HG03565 (cell line): ENCODE measurements around the gene GLO1.
"Not testable (repeated sequence)": the region's sequence is repeated elsewhere in the genome, so short reads cannot be mapped to it uniquely, and the experiment has no call there.

Experiments
- ATAC-seq: cut with Tn5 transposase; IDR thresholded peaks from one replicate; pipeline ENCODE4 v1.9.1; 2021; ENCODE audit warnings: mild to moderate bottlenecking, moderate library complexity; ENCODE audit not compliant: unreplicated experiment

GLO1 gene

DNA sequence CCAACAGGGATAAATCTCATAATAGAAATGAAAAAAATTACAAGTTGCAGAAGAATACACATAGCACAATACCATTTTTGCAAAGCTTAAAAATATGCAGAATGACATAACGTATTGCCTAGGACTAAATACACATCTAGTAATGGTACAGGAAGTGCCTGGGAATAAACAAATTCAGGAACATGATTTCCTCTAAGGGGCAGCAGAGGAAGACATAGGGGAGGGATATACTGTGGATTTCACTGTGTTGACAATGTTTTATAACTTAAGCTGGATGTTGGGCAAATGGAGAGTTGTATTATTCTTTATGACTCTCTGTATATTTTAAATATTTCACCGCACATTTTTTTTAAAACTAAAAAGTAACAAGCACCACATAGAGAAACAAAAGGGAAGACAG lies 5.6 kb upstream of the GLO1 start:
- ATAC-seq = no peak

DNA sequence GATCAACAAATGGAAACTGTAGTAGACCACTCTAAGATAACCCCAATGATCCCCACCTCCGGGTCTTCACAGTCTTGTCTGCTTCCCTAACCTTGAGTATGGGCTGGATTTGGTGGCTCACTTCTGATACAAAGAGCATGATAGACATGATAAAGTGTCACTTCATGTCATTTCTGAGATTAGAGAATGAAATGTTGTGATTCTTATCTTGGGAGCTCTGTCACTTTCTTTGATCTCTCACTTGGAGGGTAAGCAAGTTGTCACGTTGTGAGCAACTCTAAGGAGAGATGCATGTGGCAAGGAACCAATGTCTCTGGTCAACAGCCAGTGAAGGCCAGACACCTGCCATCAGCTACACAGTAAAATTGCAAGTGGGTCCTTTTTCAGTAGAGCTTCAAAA lies 3.0 kb upstream of the GLO1 start:
- no peak for ATAC-seq

DNA sequence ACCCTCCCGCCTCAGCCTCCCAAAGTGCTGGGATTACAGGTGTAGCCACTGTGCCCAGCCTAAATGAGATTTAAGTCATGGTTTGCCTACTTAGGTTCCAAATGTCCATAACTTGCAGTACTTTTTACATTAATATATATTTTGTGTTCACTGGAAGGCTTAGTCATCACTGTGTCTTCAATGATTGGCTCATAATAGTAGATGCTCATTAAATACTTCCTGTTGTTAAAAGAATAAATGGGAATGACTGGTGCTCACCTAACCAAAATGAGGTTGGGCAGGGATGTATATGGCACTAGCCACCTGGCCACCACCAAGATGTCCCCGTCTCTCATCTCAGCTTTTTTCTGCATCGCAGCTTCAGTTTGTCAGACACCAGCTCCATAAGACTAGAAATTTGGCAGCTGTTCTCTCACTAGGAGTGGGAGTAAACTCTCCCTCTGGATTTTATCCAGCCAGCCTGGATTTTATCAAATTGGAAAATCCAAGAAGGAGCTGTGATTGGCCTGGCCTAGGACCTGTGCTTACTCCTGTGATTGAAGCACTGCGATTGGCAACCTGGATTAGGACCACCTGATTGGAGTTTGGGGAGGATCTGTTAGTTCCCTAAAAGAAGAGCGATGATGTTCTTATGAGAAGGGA lies 1.1 kb upstream of the GLO1 start:
- no peak for ATAC-seq

DNA sequence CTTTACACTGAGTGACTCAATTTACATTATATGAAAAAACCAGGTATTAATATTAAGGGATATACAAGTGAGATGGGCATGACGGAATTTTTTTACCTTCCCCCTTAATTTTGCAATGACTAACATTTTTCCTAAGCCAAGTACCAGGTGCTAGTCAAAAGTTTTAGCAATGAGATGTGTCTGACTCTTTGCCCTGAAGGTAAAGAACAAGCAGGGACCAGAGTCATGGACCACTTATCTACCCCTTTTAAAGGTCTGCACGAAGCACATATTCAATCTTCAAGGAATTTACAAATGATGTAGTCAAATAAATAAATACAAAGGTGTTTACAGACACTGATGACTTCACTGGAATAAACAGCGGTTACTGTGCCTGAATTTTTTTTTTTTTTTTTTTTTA lies 1.4 kb downstream of the GLO1 start:
- ATAC-seq = no peak

DNA sequence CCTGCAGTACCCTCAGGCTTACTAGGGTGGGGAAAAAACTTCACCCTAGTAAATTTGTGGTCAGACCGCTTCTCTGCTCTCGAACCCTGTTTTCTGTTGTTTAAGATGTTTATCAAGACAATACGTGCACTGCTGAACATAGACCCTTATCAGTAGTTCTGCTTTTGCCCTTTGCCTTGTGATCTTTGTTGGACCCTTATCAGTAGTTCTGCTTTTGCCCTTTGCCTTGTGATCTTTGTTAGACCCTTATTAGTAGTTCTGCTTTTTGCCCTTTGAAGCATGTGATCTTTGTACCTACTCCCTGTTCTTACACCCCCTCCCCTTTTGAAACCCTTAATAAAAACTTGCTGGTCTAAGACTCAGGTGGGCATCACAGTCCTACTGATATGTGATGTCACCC lies 3.2 kb downstream of the GLO1 start:
- ATAC-seq = not testable (repeated sequence)

DNA sequence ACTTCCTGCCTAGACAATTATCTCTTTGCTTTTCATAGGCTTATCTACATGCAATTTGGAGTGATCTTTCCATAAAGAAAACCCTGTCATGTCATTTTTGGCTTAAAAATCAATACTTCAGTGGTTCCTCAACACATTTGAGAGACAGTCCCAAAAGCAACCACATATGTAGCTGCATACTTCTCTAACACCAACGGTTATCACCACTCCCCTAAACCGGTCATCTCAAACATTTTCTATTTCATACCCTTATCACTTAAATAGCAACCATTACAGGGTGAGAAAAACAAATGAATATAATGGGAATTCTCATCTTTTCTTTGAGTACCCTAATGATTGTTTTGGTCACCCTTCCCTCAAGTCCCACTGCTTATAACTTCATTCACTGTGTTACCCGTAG lies 5.1 kb downstream of the GLO1 start:
- no peak for ATAC-seq

DNA sequence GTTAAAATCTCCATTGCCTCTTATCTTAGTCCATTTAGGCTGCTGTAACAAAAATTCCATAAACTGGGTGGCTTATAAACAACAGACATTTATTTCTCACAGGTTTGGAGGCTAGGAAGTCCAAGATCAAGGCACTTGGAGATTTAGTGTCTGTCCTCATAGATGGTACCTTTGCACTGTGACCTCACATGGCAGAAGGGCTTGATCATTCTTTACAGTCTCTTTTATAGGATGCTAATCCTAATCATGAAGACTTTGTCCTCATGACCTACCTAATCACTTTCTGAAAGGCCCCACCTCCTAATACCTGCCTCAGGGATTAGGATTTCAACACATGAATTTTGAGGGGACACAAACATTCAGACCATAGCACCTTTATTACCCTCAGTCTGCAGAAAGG lies 6.6 kb downstream of the GLO1 start:
- no peak for ATAC-seq

DNA sequence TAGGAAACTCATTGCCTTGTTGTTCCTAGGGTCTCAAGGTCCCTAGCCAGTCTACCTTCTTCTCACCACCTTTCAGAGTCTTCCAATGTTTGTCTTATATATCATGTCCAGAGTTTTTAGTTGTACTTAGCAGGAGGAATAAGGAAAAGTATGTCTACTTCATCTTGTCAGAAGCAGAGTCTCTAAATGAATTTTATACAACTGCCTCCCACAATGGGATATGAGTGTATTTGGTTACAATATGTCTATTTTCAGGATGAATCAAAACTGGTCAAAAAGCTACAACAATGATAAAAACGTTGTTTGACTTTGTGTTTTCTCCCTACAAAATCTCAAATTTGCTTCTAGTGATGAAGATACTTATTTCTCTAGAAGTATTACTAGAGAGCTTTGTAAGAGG lies 7.0 kb downstream of the GLO1 start:
- no peak for ATAC-seq

DNA sequence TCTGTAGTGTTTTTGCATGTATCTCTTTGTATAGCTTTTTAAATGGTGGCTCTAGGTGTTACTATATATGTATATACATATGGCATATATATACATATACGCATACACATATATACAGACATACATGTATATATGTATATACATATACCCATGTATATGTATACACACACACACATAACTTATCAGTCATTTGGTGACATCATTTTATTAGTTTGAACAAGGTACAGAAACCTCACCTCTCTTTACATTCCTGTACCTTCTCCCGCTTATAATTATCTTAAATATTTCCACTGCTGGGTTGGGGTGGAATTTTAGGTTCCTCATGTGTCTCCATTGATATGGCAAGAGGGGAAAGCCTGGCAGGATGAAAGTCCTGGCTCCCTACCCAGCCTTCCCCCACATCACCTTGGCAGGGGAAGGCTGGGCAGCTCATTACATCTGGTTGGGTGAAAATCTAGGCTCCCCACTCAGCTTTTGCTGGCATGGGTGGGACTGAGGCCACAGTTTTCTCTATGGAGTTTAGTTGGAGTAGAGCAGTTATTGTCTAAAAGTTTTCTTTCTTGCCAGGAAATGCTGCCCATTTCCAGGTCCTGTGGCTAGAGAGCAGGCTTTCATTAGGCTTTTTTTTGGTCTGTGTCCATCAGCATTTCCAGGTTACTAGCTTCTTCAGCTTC lies 7.6 kb downstream of the GLO1 start:
- no peak for ATAC-seq

DNA sequence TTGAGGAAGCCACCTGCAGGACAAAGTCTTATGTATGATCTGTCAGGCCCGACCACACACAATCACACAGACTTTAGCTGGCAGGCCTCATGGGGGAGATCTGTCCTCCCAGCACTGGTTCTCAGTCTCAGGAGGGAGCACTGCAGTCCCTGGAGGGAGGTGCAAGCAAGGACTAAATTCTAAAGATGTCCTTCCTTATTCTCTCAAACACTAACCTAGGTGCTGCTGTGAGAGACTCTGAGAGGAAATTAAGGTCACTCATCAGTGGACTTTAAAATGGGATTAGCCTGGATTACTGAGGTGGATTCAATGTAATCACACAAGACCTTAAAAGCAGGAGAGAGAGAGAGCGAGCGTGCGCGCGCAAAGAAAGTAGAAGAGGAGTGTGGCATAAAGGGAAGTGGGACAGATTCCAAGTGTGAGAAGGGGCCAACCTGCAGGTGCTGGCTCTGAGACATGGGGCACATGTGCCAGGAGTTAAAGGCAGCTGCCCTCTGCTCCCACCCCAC lies 14.3 kb downstream of the GLO1 start:
- no peak for ATAC-seq

DNA sequence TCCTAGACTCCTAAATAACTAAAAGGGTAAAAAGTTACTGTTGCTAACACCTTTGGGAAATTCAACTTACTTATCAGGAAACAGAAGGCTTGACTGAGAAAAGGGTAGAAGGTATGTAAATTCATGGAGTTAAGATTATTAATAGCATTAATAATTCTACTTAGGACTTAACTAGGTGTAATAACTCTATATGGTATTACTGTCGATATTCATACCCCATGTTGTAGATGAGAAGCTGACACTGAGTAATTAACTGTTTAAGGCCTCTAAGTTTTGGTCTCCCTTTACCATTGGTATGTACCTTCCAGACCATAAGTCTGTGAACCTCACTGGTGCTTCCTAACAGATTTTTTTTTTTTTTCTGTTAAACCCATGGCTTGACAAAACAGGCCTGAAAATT lies 15.4 kb downstream of the GLO1 start:
- ATAC-seq = no peak

DNA sequence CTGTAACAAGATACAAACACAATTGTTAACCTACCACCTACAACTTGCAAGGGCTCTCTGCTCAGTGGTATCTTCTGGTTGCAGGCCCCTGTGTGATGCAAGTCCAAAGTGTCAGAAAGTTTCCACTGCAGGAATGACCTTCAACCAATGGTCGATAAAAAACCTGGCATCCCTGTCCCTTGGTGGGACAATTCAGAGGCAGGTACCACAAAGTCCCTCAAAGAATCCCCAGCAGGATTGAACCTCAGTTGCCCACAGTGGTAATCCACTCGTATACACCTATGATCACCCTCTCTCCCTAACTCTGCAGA lies 15.9 kb downstream of the GLO1 start:
- no peak for ATAC-seq

DNA sequence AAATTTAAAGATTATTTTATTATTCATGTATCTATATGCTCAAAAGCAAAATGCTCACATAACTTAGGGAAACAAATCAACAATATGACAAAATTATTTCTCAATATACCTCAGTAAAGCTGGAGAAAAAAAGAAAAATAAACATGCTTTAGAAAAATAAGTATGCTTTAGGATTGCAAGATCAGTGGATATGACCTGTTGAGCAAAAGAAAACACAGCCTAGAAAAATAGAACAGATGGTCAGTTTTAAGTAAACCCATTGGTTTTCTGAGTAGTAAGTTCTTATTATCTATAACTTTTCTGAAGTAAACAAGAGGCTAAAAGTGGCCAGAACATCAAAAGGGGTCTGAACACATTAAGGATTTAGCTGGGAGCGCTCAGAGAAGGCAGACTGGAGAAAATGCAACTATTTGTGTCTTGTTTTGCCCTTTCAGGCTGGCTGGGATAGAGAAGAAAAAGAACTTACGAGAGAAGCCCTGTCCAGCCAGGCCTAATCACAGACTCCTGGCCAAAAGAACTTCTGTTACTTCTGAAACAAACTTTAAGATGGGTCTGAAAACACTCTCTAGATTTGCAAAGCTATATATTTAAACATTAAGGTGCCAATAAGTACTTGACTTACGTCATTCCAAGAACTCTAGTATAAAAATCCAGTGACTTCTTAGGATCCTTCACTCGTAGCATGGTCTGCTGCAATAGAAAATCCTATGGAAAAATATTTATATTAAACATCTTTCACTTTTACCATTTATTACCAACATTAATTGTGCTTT lies 16.5 kb downstream of the GLO1 start:
- ATAC-seq = no peak

DNA sequence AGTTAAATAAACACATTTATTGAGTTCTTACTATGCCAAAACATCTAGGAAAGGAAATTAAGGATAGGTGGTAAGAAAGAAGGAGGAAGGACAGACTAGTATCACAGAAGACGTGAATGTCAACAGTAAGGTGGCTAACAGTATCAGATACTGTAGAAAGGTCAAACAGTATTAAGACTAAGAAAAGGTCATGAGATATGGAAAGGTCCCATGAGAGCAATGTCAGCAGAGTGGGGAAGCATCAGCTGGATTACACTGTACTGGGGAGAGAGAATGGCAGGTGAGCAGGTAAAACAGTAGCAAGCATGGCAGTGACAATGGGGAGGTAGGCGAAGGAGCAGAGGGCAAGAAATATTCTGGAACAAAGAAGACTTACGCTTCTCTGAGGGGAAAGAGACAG lies 18.0 kb downstream of the GLO1 start:
- ATAC-seq = no peak

DNA sequence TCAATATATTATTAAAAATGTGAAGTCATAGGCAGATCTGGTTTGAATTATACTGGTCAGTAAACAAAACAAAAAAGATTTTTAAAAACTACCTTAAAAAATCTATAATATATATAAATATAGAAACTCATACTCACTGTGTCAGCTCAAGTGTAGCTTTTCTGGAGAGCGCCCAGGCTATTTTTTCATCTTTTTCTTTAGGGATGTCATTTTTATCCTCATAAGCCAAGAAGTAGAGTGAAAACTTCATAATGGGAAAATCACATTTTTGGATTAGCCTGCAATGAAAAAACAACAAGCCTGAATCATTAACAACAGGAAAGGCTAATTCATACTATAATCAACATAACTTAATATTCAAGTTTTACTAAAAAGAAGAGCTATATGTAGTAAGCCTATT lies 18.7 kb downstream of the GLO1 start:
- no peak for ATAC-seq

DNA sequence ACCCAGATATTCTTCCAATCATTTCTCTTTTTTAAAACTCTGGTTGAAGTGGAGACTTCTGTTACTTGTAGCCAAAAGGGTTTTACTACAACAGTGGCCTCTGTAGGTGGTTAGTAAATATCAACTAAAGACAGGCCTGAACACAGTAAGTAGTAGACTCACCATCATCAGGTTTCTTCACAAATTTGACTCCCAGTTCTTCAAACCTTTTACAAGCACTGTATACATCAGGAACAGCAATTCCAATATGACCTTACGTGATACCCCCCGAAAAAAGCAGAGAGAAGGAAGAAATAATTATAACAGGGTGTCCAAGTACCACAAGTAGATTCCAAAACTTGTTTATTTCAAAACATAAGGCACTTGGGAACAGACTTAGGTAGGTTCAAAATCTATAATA lies 21.1 kb downstream of the GLO1 start:
- ATAC-seq = no peak

DNA sequence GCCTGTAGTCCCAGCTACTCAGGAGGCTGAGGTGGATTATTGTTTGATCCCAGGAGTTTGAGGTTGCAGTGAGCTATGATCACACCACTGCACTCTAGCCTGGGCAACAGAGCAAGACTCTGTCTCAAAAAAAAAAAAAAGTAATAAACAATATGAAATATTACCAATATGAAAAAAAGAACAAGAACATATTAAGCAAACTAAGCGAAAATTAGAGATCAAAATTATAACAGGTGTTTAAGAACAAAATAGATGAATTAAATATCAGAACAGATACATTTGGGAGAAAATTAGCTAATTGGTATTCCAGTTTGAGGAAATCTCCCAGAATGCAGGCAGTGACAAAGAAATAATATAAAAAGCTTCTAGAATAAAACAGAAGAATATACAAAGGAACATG lies 23.3 kb downstream of the GLO1 start:
- no peak for ATAC-seq

DNA sequence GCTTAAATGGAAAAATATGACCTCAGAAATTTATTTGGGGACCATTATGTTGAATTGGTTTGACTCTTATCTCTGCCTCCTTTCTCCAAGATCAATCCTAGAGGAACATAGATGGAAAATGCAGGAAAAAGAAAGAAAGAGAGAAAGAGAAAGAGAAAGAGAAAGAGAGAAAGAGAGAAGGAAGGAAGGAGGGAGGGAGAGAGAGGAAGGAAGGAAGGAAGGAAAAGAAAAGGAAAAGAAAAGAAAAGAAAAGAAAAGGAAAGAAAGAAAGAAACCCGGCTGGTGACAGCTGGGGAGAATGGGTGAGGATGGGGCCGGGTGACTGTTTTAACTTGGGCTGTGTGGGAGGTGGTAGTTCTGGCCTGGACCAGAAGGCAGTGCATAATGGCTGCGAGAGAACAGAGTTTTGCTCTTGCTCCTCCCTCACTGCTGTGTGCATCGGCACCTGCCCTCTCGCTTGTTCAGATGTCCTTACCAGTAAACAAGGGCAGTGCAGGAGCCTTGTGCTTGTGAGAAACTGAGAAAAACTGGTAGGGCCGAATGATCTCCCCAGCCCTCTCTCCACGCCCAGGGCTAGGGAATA lies 24.7 kb downstream of the GLO1 start:
- ATAC-seq = no peak

DNA sequence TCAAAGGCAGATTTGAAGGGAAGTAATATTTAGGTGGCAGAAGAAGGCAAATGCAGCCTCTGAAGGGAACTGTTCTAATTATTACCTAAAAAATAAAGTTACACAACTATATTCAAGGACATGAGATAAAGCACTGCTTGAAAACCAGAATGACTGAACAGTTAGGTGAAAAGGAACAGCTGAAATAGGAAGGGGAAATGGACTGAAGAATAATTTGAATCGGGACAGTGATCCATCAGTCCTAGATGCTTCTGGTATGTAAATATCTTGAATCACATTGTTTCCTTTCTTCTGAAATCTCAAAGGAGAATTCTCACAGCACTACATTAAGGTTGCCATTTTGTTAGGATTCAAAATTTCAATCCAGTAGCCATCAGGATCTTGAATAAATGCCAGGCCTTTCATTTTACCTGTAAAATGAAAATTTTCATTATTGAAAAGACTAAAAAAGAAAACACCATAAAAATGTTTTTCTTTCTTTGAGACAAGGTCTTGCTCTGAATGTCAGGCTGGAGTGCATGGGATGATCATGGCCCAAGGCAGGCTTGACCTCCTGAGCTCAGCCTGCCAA lies 25.9 kb downstream of the GLO1 start:
- no peak for ATAC-seq

DNA sequence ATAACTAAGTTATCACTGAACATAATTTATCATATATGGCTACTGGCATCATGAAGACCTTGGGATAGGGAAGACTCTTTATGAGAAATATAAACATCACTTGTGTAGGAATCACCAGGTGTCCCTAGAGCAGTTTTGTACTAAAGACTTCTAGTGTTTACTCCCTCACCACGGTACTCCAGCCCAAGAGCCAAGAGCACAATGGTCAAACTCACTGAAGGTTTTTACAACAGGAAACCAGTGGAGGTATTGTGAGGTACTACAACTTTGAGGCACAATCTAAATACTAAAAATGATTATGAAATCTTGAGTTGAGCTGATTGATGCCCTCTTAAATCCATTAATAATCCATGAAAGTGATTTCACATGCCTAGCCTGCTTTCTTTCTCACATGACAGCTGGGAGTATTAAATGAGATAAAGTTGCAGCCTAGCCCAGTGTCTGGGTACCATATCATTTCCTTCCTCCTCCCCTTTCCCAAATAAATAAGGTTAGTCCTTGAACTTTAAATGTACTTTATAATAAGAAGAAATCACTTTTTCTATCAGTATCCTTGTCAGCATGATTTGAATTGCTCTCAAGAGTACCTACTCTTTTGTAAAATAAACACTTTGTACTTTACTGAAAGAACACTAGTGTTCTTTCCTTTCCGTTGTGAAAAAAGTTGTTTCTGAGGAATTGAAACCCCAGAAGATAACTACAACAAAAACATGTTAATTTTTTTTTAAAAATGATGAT lies 26.5 kb downstream of the GLO1 start:
- no peak for ATAC-seq
